ENCODE data around the gene XPNPEP1. TPM values are rescaled to one million over a fixed set of nuclear protein-coding genes. Genes with fewer than 3 reads are reported as not detected.
A peak's percentile ranks its signal among the peaks of the same experiment; 100 is the strongest.

Gene XPNPEP1
- total RNA-seq, 4 donors from 2014 or later: 108 to 298 (median 127) TPM

DNA sequence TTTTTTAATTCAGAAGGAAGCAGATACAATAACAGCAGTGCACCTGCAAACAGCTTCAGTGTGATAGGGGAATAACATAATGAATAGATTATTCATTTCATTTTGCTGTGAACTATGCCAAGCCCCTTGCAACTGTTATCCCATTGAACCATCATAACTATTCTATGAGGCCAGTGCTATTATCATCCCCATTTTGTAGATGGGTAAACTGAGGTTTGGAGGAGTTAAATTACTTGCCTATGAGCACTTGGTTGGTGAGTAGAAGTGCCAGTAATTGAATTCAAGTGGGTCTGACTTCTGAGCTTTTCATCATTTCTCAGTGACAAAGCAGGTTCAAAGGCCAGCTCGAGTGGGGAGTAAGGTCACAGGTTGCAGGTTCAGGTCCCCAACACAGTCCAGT, 16.8 kb upstream of the XPNPEP1 start:
- TF ChIP-seq EP300 (IDR thresholded peaks at IDR 0.05; ENCODE audit: low read depth) (no peak), POLR2A (IDR thresholded peaks at IDR 0.05) (no peak), POLR2AphosphoS5 (IDR thresholded peaks at IDR 0.05) (no peak)
- TF ChIP-seq, protein P1, sequence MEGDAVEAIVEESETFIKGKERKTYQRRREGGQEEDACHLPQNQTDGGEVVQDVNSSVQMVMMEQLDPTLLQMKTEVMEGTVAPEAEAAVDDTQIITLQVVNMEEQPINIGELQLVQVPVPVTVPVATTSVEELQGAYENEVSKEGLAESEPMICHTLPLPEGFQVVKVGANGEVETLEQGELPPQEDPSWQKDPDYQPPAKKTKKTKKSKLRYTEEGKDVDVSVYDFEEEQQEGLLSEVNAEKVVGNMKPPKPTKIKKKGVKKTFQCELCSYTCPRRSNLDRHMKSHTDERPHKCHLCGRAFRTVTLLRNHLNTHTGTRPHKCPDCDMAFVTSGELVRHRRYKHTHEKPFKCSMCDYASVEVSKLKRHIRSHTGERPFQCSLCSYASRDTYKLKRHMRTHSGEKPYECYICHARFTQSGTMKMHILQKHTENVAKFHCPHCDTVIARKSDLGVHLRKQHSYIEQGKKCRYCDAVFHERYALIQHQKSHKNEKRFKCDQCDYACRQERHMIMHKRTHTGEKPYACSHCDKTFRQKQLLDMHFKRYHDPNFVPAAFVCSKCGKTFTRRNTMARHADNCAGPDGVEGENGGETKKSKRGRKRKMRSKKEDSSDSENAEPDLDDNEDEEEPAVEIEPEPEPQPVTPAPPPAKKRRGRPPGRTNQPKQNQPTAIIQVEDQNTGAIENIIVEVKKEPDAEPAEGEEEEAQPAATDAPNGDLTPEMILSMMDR (IDR thresholded peaks at IDR 0.05): no peak
- WGBS, 2 donors (ENCODE audit: low coverage in 1 of 2): 71% methylated on average over 1 of the region's 1 CpG; no CpG with 5 or more reads in 1 of the 2 donors

DNA sequence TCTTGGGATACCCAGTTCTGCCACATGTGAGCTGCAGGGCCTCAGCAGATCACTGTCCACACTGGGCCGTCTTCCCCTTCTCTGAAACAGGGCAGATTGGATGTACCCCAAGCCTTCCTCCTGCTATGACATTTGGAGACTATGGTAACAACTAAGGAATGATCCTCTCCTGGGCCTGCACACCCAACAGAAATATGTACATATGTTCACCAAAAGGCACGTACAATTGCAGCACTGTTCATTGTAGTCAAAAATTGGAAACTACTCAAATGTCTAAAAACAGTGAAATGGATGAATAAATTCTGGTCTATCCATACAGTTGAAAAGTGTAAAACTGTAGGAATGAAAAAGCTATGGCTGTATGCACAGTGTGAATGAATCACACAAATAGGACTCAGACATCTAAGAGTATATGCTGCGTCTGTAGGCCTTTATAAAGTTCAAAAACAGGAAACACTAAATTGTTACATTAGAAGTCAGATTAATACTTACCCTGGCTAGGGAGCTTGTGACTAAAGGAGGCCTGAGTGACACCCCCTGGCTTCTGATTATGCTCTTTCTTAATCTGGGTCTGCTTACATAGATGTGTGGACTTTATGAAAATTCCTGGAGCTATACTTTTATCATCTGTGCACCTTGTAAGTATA, 16.1 kb upstream of the XPNPEP1 start:
- WGBS, 2 donors (ENCODE audit: low coverage in 1 of 2): 90 to 95% methylated on average over 1 to 3 of the region's 3 CpGs
- no peak for DNase-seq
- in situ Hi-C loops (cut with MboI; ENCODE audit: low pct_ligation_motif_present in 1 of 4, low pct_unique_long_range_greater_than_20kb in 1 of 4, low sequenced_read_pairs in 3 of 4) (no loop called here), intact Hi-C loops (cut with DNase I; ENCODE audit: low total_unique reads) (no loop called here)
- Histone ChIP-seq H3K27ac (no peak overlapping the region), H3K9me3 (no peaks in the 10 kb centered on the region), H3K27me3 (no peaks in the 10 kb centered on the region), H3K4me3 (no peak overlapping the region), H3K36me3 (no peaks in the 10 kb centered on the region), H3K4me1 (no peaks in the 10 kb centered on the region)
- TF ChIP-seq, protein P1 (IDR thresholded peaks at IDR 0.05): no peak
- no peak for TF ChIP-seq POLR2A (IDR thresholded peaks at IDR 0.05)
- no peak for TF ChIP-seq EP300 (IDR thresholded peaks at IDR 0.05; ENCODE audit: low read depth)
- no peak for TF ChIP-seq POLR2AphosphoS5 (IDR thresholded peaks at IDR 0.05)

More for the DNA sequence above, 16.8 kb upstream of the XPNPEP1 start:
- no peaks in the 10 kb centered on the region for H3K9me3 ChIP-seq
- intact Hi-C loops (cut with DNase I; ENCODE audit: low total_unique reads): no loop called here
- in situ Hi-C loops (cut with MboI; ENCODE audit: low pct_ligation_motif_present in 1 of 4, low pct_unique_long_range_greater_than_20kb in 1 of 4, low sequenced_read_pairs in 3 of 4): no loop called here
- H3K4me1 ChIP-seq: peaks cover 0 to 3% (median 0%) of the 10 kb centered on the region in 4 donors
- no peak for DNase-seq
- no peaks in the 10 kb centered on the region for H3K36me3 ChIP-seq
- H3K4me3 ChIP-seq: no peak overlapping the region
- no peaks in the 10 kb centered on the region for H3K27me3 ChIP-seq
- H3K27ac ChIP-seq: no peak overlapping the region

DNA sequence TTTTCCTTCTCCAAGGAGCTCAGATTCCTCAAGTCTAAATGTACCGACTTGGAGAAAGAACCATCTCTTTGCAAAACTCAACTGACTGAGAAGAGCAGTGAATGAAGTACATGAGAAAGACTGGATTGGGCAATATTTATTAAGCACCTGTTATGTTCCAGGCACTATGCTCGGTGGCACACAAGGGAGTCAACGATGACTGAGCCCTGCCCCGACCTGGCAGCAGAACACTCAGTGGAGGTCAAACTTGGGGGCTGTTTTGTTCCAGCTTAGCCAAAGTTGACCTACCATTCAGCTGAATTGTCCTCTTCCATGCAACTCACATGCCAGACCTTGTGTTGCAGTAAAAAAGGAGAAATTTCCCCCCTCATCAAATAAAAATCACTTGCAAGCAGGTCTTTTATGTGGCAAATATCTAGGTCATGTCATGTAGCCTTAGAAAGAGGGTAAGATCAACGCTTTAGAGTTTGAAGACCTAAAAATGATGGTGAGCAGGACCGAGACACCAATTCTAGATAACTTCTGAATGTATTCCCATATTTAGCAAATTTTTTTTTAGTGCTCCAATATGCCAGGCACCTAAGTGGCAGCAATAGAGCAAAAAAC, 14.3 kb upstream of the XPNPEP1 start:
- in situ Hi-C loops (cut with MboI; ENCODE audit: low pct_ligation_motif_present in 1 of 4, low pct_unique_long_range_greater_than_20kb in 1 of 4, low sequenced_read_pairs in 3 of 4): no loop called here
- WGBS, 2 donors (ENCODE audit: low coverage in 1 of 2): 80 to 92% methylated on average over 2 to 6 of the region's 6 CpGs

DNA sequence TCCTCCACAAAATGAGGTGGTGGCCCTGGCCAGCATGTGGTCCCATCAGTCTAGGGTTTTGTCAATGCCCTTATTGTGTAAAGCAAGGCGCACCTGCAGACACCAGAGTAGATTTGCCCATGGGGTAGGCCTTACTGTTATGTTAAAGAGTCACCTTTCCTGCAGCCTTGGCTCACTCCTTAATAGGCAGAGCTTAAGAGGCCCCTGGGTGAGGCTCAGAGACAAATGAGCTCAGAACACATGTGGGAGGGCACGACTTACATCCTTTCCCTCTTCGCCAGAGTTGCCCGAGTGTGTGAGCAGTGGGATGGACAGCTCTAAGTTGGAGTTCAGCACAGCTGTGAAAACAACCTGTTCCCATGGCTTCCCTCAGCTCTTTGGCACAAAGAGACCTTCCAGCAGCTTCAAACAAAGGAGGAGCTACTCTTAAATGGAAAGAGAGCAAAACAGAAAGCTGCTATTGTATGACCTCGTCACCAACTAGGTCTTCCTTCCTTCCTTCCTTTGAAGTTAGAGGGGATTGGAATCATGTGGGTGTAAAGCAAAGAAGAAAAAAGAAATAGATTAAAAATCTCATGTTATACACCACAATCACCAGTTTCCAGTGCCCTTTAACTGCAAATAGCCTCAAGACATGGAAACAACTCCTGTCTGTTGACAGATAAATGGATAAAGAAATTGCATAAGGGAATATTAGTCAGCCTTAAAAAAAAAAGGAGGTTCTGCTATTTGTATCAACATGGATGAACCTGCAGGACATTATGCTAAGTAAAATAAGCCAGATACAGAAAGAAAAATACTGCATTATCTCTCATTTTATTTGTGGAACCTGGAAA, 11.9 kb upstream of the XPNPEP1 start:
- H3K27ac ChIP-seq: peak overlapping the region in 1 of 4 donors; percentile 19

More for the DNA sequence above, 14.3 kb upstream of the XPNPEP1 start:
- Histone ChIP-seq H3K4me1 (no peaks in the 10 kb centered on the region), H3K4me3 (no peak overlapping the region), H3K36me3 (no peaks in the 10 kb centered on the region), H3K27ac (no peak overlapping the region), H3K27me3 (no peaks in the 10 kb centered on the region), H3K9me3 (no peaks in the 10 kb centered on the region)
- DNase-seq: no peak
- intact Hi-C loops (cut with DNase I; ENCODE audit: low total_unique reads): no loop called here
- TF ChIP-seq EP300 (IDR thresholded peaks at IDR 0.05; ENCODE audit: low read depth): no peak

More for the DNA sequence above, 11.9 kb upstream of the XPNPEP1 start:
- Histone ChIP-seq H3K36me3 (no peaks in the 10 kb centered on the region), H3K27me3 (no peaks in the 10 kb centered on the region), H3K4me3 (no peak overlapping the region), H3K4me1 (no peaks in the 10 kb centered on the region), H3K9me3 (no peaks in the 10 kb centered on the region)
- WGBS, 2 donors (ENCODE audit: low coverage in 1 of 2): 53% methylated on average over 5 of the region's 5 CpGs; no CpG with 5 or more reads in 1 of the 2 donors
- DNase-seq: no peak
- TF ChIP-seq POLR2A (IDR thresholded peaks at IDR 0.05) (no peak), POLR2AphosphoS5 (IDR thresholded peaks at IDR 0.05) (no peak), EP300 (IDR thresholded peaks at IDR 0.05; ENCODE audit: low read depth) (no peak)
- TF ChIP-seq, protein P1 (IDR thresholded peaks at IDR 0.05): no peak
- intact Hi-C loops (cut with DNase I; ENCODE audit: low total_unique reads) (no loop called here), in situ Hi-C loops (cut with MboI; ENCODE audit: low pct_ligation_motif_present in 1 of 4, low pct_unique_long_range_greater_than_20kb in 1 of 4, low sequenced_read_pairs in 3 of 4) (no loop called here)

All from transverse colon (tissue), 4 donors.